Panc1 (cell line): Measurements from ENCODE around the gene CALU. TPM values are rescaled to one million over a fixed set of nuclear protein-coding genes. Genes with fewer than 3 reads are reported as not detected.

Source experiments
- ATAC-seq: fragments of 200-7000 bp; cut with Tn5 transposase; 2 replicates; pipeline ENCODE4 v1.9.1; 2020; ENCODE audit warnings: mild to moderate bottlenecking, moderate library complexity
- BruUV-seq: library from RNA; stranded (reverse); fragments of 400-500 nt; replicated peaks from 2 replicates; lab custom pipeline; 2021; lab: Mats Ljungman, UMichigan
- CTCF ChIA-PET: fragments of 300-600 bp; sonication (Branson Sonifier 250); formaldehyde crosslinking; loops from one replicate; lab custom pipeline; 2022; ENCODE audit warnings: antibody characterized with exemption; lab: Charles Lee
- POLR2A ChIA-PET: fragments of 300-600 bp; sonication (Branson Sonifier 250); formaldehyde crosslinking; loops from one replicate; lab custom pipeline; 2022; ENCODE audit warnings: antibody characterized with exemption; lab: Charles Lee
- DNase-seq: peaks from one replicate; pipeline ENCODE4 v3.0.0-alpha.2; 2010; ENCODE audit warnings: low read depth, low spot score
- H3K27ac ChIP-seq: 2 replicates; pipeline ENCODE4 v1.5.1; 2011; ENCODE audit warnings: mild to moderate bottlenecking, low read length, inconsistent platforms
- H3K27me3 ChIP-seq: fragments of 200-500 bp; sonication (Bioruptor generic); 2 replicates; pipeline ENCODE4 v1.6.0; 2014; ENCODE audit warnings: low read length, inconsistent platforms; ENCODE audit not compliant: control insufficient read depth, insufficient read depth
- H3K36me3 ChIP-seq: fragments of 200-500 bp; sonication (Bioruptor generic); 2 replicates; pipeline ENCODE4 v1.5.1; 2014; ENCODE audit warnings: inconsistent platforms, mild to moderate bottlenecking, low read length, moderate library complexity; ENCODE audit not compliant: control insufficient read depth, insufficient read depth
- H3K4me1 ChIP-seq: 2 replicates; pipeline ENCODE4 v1.5.1; 2011; ENCODE audit warnings: inconsistent platforms, mild to moderate bottlenecking, low read length, moderate library complexity; ENCODE audit not compliant: control insufficient read depth, insufficient read depth
- H3K4me3 ChIP-seq, 2 experiments: 2 replicates each; pipeline ENCODE4 v1.5.1; 2011 to 2012; ENCODE audit warnings: low read depth in 2 of 2, low read length in 2 of 2, mild to moderate bottlenecking in 2 of 2, inconsistent platforms in 1 of 2, moderate library complexity in 1 of 2
- H3K9me3 ChIP-seq: fragments of 200-500 bp; sonication (Bioruptor generic); 2 replicates; pipeline ENCODE4 v1.5.1; 2014; ENCODE audit warnings: low read depth, mild to moderate bottlenecking, inconsistent platforms, low read length, moderate library complexity; ENCODE audit not compliant: control insufficient read depth, insufficient read depth
- POLR2AphosphoS5 ChIP-seq: IDR thresholded peaks from 2 replicates; pipeline ENCODE4 v1.6.1; 2012; ENCODE audit warnings: mild to moderate bottlenecking, low read depth, low read length, moderate library complexity
- SIN3A ChIP-seq: IDR thresholded peaks from 2 replicates; pipeline ENCODE4 v1.6.1; 2012; ENCODE audit warnings: low read depth, mild to moderate bottlenecking, low read length, moderate library complexity, borderline replicate concordance; ENCODE audit not compliant: insufficient read depth
- TCF7L2 ChIP-seq: IDR thresholded peaks from 2 replicates; pipeline ENCODE4 v1.6.1; 2011; ENCODE audit warnings: mild to moderate bottlenecking, low read depth, low read length, inconsistent platforms
- in situ Hi-C: cut with HindIII; loops from 2 replicates; pipeline ENCODE4 v1.10.0; 2016; ENCODE audit warnings: low sequenced_read_pairs, low pct_unique_long_range_greater_than_20kb
- intact Hi-C: fragments of 100-400 bp; cut with micrococcal nuclease; formaldehyde crosslinking; loops from one replicate; pipeline ENCODE4 v1.10.0; 2022; ENCODE audit not compliant: unreplicated experiment
- total RNA-seq: library from RNA; stranded (reverse); gene quantifications from one replicate; pipeline ENCODE4 v1.2.1, GENCODE V29; 2021; ENCODE audit not compliant: unreplicated experiment
- TF ChIP-seq, protein P1 (sequence below): fragments of 450-650 bp; IDR thresholded peaks from 2 replicates; pipeline ENCODE4 v1.5.1; 2017; ENCODE audit warnings: mild to moderate bottlenecking
- TF ChIP-seq, protein P2 (sequence below), 2 experiments: IDR thresholded peaks; 2 replicates each; pipeline ENCODE4 v1.6.1; 2011 to 2012; ENCODE audit warnings: low read depth in 2 of 2, control low read depth in 1 of 2, low read length in 1 of 2, mild to moderate bottlenecking in 1 of 2, moderate library complexity in 1 of 2; ENCODE audit not compliant: insufficient read depth in 1 of 2

Gene CALU
- total RNA-seq, 1 experiment from 2014 or later = 210 TPM

DNA sequence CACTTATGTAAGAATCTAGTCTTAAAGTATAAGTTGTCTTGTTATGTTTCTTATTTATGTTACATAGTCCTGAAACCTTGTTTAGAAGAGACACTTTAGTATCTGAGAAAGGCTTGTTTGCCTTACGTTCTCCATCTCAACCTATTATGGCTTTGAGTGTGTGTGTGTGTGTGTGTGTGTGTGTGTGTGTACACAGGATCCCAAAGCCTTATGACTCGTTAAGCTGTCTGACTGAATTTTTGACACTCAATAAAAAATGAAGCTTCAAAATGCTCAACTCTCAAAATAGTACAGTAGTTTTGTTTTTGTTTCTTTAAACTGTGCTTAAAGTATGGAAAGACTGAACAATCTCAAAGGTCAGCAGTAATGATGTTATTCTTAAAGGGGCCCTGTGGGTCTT, 18.0 kb downstream of the CALU start:
- intact Hi-C loops (no loop called here), in situ Hi-C loops (no loop called here)
- no peak overlapping the region for H3K4me3 ChIP-seq
- DNase-seq (no peak), ATAC-seq (no peak)
- POLR2A ChIA-PET = interaction anchor here (0.7 kb wide), 1 partner anchor 503 kb away, joined by 3 read pairs; no protein-coding TSS in a partner anchor
- CTCF ChIA-PET = no interaction called here
- TF ChIP-seq POLR2AphosphoS5 (no peak), TCF7L2 (no peak), SIN3A (no peak)
- TF ChIP-seq, protein P1, sequence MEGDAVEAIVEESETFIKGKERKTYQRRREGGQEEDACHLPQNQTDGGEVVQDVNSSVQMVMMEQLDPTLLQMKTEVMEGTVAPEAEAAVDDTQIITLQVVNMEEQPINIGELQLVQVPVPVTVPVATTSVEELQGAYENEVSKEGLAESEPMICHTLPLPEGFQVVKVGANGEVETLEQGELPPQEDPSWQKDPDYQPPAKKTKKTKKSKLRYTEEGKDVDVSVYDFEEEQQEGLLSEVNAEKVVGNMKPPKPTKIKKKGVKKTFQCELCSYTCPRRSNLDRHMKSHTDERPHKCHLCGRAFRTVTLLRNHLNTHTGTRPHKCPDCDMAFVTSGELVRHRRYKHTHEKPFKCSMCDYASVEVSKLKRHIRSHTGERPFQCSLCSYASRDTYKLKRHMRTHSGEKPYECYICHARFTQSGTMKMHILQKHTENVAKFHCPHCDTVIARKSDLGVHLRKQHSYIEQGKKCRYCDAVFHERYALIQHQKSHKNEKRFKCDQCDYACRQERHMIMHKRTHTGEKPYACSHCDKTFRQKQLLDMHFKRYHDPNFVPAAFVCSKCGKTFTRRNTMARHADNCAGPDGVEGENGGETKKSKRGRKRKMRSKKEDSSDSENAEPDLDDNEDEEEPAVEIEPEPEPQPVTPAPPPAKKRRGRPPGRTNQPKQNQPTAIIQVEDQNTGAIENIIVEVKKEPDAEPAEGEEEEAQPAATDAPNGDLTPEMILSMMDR = no peak
- TF ChIP-seq, protein P2, sequence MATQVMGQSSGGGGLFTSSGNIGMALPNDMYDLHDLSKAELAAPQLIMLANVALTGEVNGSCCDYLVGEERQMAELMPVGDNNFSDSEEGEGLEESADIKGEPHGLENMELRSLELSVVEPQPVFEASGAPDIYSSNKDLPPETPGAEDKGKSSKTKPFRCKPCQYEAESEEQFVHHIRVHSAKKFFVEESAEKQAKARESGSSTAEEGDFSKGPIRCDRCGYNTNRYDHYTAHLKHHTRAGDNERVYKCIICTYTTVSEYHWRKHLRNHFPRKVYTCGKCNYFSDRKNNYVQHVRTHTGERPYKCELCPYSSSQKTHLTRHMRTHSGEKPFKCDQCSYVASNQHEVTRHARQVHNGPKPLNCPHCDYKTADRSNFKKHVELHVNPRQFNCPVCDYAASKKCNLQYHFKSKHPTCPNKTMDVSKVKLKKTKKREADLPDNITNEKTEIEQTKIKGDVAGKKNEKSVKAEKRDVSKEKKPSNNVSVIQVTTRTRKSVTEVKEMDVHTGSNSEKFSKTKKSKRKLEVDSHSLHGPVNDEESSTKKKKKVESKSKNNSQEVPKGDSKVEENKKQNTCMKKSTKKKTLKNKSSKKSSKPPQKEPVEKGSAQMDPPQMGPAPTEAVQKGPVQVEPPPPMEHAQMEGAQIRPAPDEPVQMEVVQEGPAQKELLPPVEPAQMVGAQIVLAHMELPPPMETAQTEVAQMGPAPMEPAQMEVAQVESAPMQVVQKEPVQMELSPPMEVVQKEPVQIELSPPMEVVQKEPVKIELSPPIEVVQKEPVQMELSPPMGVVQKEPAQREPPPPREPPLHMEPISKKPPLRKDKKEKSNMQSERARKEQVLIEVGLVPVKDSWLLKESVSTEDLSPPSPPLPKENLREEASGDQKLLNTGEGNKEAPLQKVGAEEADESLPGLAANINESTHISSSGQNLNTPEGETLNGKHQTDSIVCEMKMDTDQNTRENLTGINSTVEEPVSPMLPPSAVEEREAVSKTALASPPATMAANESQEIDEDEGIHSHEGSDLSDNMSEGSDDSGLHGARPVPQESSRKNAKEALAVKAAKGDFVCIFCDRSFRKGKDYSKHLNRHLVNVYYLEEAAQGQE (IDR thresholded peaks at IDR 0.05; ENCODE audit: insufficient read depth in 1 of 2, low read depth in 2 of 2, low read length in 1 of 2) = no peak
- no TSS peak for BruUV-seq
- no peaks in the 10 kb centered on the region for H3K9me3 ChIP-seq
- no peaks in the 10 kb centered on the region for H3K27me3 ChIP-seq
- peaks cover 40% of the 10 kb centered on the region for H3K36me3 ChIP-seq
- no peak overlapping the region for H3K27ac ChIP-seq
- H3K4me1 ChIP-seq = no peaks in the 10 kb centered on the region

DNA sequence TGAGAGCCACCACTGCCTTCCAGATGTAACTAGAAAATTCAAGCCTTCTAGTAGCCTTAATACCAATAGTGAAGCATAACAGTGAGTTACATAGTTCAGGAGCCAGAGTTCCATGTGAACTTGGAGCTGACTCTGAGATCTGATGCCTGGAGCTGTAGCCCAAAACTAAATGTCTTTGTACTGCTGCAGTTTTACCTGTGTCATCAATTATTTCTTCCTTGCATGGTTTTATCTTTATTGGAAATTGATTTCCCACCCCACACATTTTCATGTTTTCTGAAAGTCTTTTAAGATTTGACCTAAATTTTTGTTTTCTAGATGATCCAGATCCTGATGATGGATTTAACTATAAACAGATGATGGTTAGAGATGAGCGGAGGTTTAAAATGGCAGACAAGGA, 19.4 kb downstream of the CALU start:
- Histone ChIP-seq H3K27me3 (no peaks in the 10 kb centered on the region), H3K36me3 (peaks cover 34% of the 10 kb centered on the region), H3K9me3 (no peaks in the 10 kb centered on the region), H3K4me3 (no peak overlapping the region), H3K27ac (no peak overlapping the region), H3K4me1 (no peaks in the 10 kb centered on the region)
- TF ChIP-seq POLR2AphosphoS5 (no peak), SIN3A (no peak), TCF7L2 (no peak)
- TF ChIP-seq, protein P1 = no peak
- TF ChIP-seq, protein P2 (IDR thresholded peaks at IDR 0.05; ENCODE audit: insufficient read depth in 1 of 2, low read depth in 2 of 2, low read length in 1 of 2) = no peak
- DNase-seq (no peak), ATAC-seq (no peak)
- ChIA-PET POLR2A (no interaction called here), CTCF (no interaction called here)
- BruUV-seq = no TSS peak
- in situ Hi-C loops (no loop called here), intact Hi-C loops (no loop called here)
